GM12878 (cell line): ENCODE measurements around the gene SIGLEC12. TPM values are rescaled to one million over a fixed set of nuclear protein-coding genes. Genes with fewer than 3 reads are reported as not detected.

ENCODE experiments used
- ATAC-seq: fragments of 200-7000 bp; cut with Tn5 transposase; 3 replicates; pipeline ENCODE4 v1.9.1; 2020; ENCODE audit warnings: mild to moderate bottlenecking, moderate library complexity
- BruUV-seq: library from RNA; stranded (reverse); fragments of 400-500 nt; replicated peaks from 2 replicates; lab custom pipeline; 2021; lab: Mats Ljungman, UMichigan
- CTCF ChIA-PET: fragments of 300-600 bp; sonication (Branson Sonifier 250); formaldehyde crosslinking; extraction: SDS; loops from one replicate; lab custom pipeline; 2021; ENCODE audit warnings: inconsistent platforms; lab: Yijun Ruan, JAX
- POLR2A ChIA-PET: fragments of 350-600 bp; formaldehyde crosslinking; extraction: SDS; loops from one replicate; lab custom pipeline; 2021; ENCODE audit warnings: inconsistent platforms; lab: Charles Lee
- RAD21 ChIA-PET: fragments of 300-600 bp; sonication (Branson Sonifier 250); formaldehyde crosslinking; loops from one replicate; lab custom pipeline; 2023; ENCODE audit warnings: antibody characterized with exemption; ENCODE audit not compliant: unreplicated experiment; lab: Charles Lee
- SMC1A ChIA-PET: fragments of 300-600 bp; sonication (Branson Sonifier 250); formaldehyde crosslinking; loops from one replicate; lab custom pipeline; 2023; ENCODE audit not compliant: unreplicated experiment, uncharacterized antibody; lab: Charles Lee
- DNase-seq: peaks from one replicate; pipeline ENCODE4 v3.0.0-alpha.2; 2011; ENCODE audit warnings: low read depth, low spot score
- FAIRE-seq: peaks from 3 replicates; lab custom pipeline; 2011; peaks lifted over from hg19 to GRCh38; lab: Jason Lieb, UNC
- H2AFZ ChIP-seq: 2 replicates; pipeline ENCODE4 v1.6.0; 2011; ENCODE audit warnings: low read depth, low read length, control low read depth; ENCODE audit not compliant: control insufficient read depth
- H3K27ac ChIP-seq: 2 replicates; pipeline ENCODE4 v1.5.1; 2011; ENCODE audit warnings: control low read depth; ENCODE audit not compliant: control insufficient read depth, insufficient read depth
- H3K27me3 ChIP-seq, 2 experiments: replicated peaks in 1 of 2; 2 replicates each; pipeline versions ENCODE4 v1.6.0 to v1.6.1; 2011; ENCODE audit warnings: low read length in 1 of 2; ENCODE audit not compliant: control insufficient read depth in 2 of 2, insufficient read depth in 2 of 2
- H3K36me3 ChIP-seq, 2 experiments: 2 replicates each; pipeline ENCODE4 v1.5.1; 2011; ENCODE audit warnings: low read length in 1 of 2; ENCODE audit not compliant: control insufficient read depth in 2 of 2, insufficient read depth in 2 of 2
- H3K4me1 ChIP-seq: 2 replicates; pipeline ENCODE4 v1.6.1; 2011; ENCODE audit warnings: mild to moderate bottlenecking, low read length, moderate library complexity, mixed read lengths; ENCODE audit not compliant: control insufficient read depth, insufficient read depth
- H3K4me2 ChIP-seq: 2 replicates; pipeline ENCODE4 v1.6.0; 2011; ENCODE audit warnings: control low read depth; ENCODE audit not compliant: control insufficient read depth, insufficient read depth
- H3K4me3 ChIP-seq: fragments of 200-600 bp; sonication (generic); 2 replicates; pipeline ENCODE4 v1.5.1; 2016
- H3K79me2 ChIP-seq: 2 replicates; pipeline ENCODE4 v1.6.0; 2011; ENCODE audit warnings: low read length; ENCODE audit not compliant: control insufficient read depth, insufficient read depth
- H3K9ac ChIP-seq: 2 replicates; pipeline ENCODE4 v1.8.0; 2011; ENCODE audit warnings: low read length, control low read depth, mixed read lengths; ENCODE audit not compliant: control insufficient read depth, insufficient read depth
- H3K9me3 ChIP-seq: replicated peaks from 3 replicates; pipeline ENCODE4 v1.5.1; 2011; ENCODE audit warnings: mild to moderate bottlenecking, low read length; ENCODE audit not compliant: control insufficient read depth, insufficient read depth
- H4K20me1 ChIP-seq: 2 replicates; pipeline ENCODE4 v1.6.0; 2011; ENCODE audit not compliant: control insufficient read depth, insufficient read depth
- DPF2 ChIP-seq: fragments of 450-650 bp; IDR thresholded peaks from 2 replicates; pipeline ENCODE4 v1.6.1; 2017; ENCODE audit warnings: mild to moderate bottlenecking
- NR2F1 ChIP-seq: fragments of 450-650 bp; conservative IDR thresholded peaks from 2 replicates; pipeline ENCODE4 v1.6.1; 2017; ENCODE audit warnings: mild to moderate bottlenecking
- PAX8 ChIP-seq: fragments of 450-650 bp; IDR thresholded peaks from 2 replicates; pipeline ENCODE4 v1.6.1; 2017; ENCODE audit warnings: mild to moderate bottlenecking, moderate library complexity
- POU2F2 ChIP-seq: IDR thresholded peaks from 3 replicates; pipeline ENCODE4 v1.6.1; 2011; ENCODE audit warnings: low read depth, mild to moderate bottlenecking, low read length, borderline replicate concordance
- RAD21 ChIP-seq: IDR thresholded peaks from 2 replicates; pipeline ENCODE4 v1.6.1; 2011; ENCODE audit warnings: mild to moderate bottlenecking, low read depth, low read length, moderate library complexity; ENCODE audit not compliant: insufficient read depth
- RUNX3 ChIP-seq: IDR thresholded peaks from 2 replicates; pipeline ENCODE4 v1.6.1; 2012; ENCODE audit warnings: low read length, inconsistent platforms
- SMC3 ChIP-seq: IDR thresholded peaks from 2 replicates; pipeline ENCODE4 v1.6.1; 2011; ENCODE audit warnings: low read length, improper control_type of control experiment, borderline replicate concordance
- SRF ChIP-seq, 2 experiments: IDR thresholded peaks; 2 replicates each; pipeline ENCODE4 v1.6.1; 2011; ENCODE audit warnings: low read depth in 2 of 2, low read length in 2 of 2, mild to moderate bottlenecking in 1 of 2, moderate library complexity in 1 of 2
- YY1 ChIP-seq: IDR thresholded peaks from 2 replicates; pipeline ENCODE4 v1.6.1; 2011; ENCODE audit warnings: low read depth, mild to moderate bottlenecking, low read length
- WGBS: methylation state at CpG from one replicate; pipeline ENCODE4 v1.1.6; 2016; ENCODE audit warnings: low lambda C conversion rate; ENCODE audit not compliant: insufficient replicate concordance, insufficient coverage; ENCODE audit errors: missing lambda C conversion rate; 5-methylcytosine and 5-hydroxymethylcytosine counted together
- in situ Hi-C: fragments of 300-500 bp; cut with MboI; formaldehyde crosslinking; loops from 9 replicates; pipeline ENCODE4 v1.14.3; 2018; ENCODE audit warnings: mixed read lengths
- intact Hi-C: fragments of 100-400 bp; cut with micrococcal nuclease; formaldehyde crosslinking; loops from one replicate; pipeline ENCODE4 v1.14.2; 2022; ENCODE audit not compliant: unreplicated experiment
- polyA plus RNA-seq, 11 experiments: library from polyadenylated mRNA; depleted of rRNA in 4 of 11; unstranded in 6 of 11; stranded (reverse) in 5 of 11; fragments of >200 nt; fragmentation: Nextera tagmentation in 4 of 11; fragmentation: Illumina TruSeq in 1 of 11; extraction: Ambion mirVana in 4 of 11; extraction: Trizol in 1 of 11; gene quantifications; 1 replicate in 1 of 11; 2 replicates in 10 of 11; pipeline versions ENCODE4 v1.2.1 to v1.2.3, GENCODE V29; 2011 to 2016; ENCODE audit warnings: inconsistent platforms in 2 of 11, missing spikeins in 2 of 11, low read depth in 1 of 11
- total RNA-seq, 4 experiments: library from RNA; depleted of rRNA in 3 of 4; stranded (reverse); fragments of >200 nt in 3 of 4; fragmentation: Illumina TruSeq in 1 of 4; extraction: Trizol in 1 of 4; gene quantifications; 2 replicates each; pipeline versions ENCODE4 v1.2.1 to v1.2.3, GENCODE V29; 2013 to 2021
- TF ChIP-seq, protein P1 (sequence below), 3 experiments: IDR thresholded peaks in 2 of 3; conservative IDR thresholded peaks in 1 of 3; 2 replicates each; pipeline ENCODE4 v1.5.1; 2011; ENCODE audit warnings: low read depth in 3 of 3, low read length in 3 of 3, mild to moderate bottlenecking in 3 of 3, control low read depth in 2 of 3, moderate library complexity in 2 of 3, inconsistent platforms in 1 of 3, mixed read lengths in 1 of 3; ENCODE audit not compliant: control insufficient read depth in 2 of 3, insufficient read depth in 1 of 3; ENCODE audit errors: extremely low read depth in 1 of 3

SIGLEC12 gene
- total and polyA plus RNA-seq, 10 of the 15 experiments (the other 5 are each of a cell fraction or from before 2014, with no cell fraction given) = 0.03 to 0.18 (median 0.06) TPM; not detected in 5

DNA sequence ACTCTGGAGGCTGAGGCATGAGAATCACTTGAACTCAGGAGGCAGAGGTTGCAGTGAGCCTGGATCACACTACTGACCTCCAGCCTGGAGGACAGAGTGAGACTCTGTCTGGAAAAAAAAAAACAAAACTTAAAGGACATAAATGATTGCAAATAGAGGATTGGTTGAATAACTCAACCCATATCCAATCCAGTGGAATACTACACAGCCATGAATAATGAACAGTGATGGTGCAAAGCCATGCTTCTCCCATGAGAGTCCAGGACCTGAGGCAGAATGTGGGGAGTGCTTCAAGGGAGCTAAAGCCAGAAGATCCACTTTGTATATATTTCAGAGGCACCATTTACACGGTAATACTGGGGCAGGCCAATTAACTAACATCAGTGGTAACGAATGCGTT is 25.4 kb downstream of the SIGLEC12 start:
- in situ Hi-C loops = no loop called here
- intact Hi-C loops = no loop called here

DNA sequence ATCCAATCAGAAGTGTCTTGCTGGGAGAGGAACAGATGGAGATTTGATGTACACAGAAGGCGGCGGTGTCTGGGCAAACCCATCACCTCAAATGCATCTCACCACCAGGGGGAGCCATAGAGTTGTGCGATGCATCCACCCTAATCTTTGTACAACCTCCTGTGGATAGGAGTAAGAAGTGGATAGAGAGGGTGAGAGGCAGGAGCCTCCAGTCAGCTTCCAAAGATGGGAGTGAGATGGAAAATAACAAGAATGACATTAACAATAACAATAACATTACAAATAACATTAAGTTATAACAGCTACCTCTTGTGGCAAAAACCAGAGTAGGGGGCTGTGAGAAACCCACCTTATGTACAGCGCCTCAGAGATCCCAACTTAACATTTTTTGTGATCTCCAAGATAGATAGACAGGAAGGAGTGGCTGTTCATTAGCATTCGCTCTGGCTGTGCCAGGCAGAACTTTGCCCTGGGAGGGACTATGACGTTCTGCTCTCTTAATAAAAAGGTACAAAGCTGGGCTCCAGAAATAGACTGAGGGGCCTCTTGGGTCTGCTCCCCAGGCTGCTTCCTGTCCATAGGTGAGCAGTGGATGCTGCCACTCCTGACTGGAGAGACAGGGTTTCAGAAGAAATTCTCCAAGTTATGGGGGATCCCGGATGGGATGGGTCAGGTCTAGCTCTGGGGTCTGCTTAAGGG is 28.4 kb downstream of the SIGLEC12 start:
- 19% methylated on average over 7 of the region's 7 CpGs for WGBS
- no peaks in the 10 kb centered on the region for H3K36me3 ChIP-seq
- CTCF ChIA-PET = interaction anchor here (0.6 to 10.8 kb wide), 31 partner anchors 9 to 1349 kb away, joined by 3 to 281 read pairs (median 4); no protein-coding TSS in a partner anchor

More for the DNA sequence above, 25.4 kb downstream of the SIGLEC12 start:
- SMC1A ChIA-PET = interaction anchor here (6.4 kb wide), 1 partner anchor 184 kb away, joined by 110 read pairs; no protein-coding TSS in a partner anchor
- RAD21 ChIA-PET = interaction anchor here (5.4 kb wide), 1 partner anchor 182 kb away, joined by 133 read pairs; no protein-coding TSS in a partner anchor
- no TSS peak for BruUV-seq
- Histone ChIP-seq H3K4me2 (no peak overlapping the region), H4K20me1 (no peaks in the 10 kb centered on the region), H3K36me3 (no peaks in the 10 kb centered on the region), H3K4me3 (no peak overlapping the region), H2AFZ (no peak overlapping the region), H3K9ac (no peak overlapping the region), H3K27ac (no peak overlapping the region), H3K9me3 (no peaks in the 10 kb centered on the region; the same call in 2 of the 3 replicates), H3K4me1 (no peaks in the 10 kb centered on the region), H3K79me2 (no peaks in the 10 kb centered on the region), H3K27me3 (no peaks in the 10 kb centered on the region; a peak in 1 of 4 replicates)
- WGBS = 94% methylated on average over 3 of the region's 3 CpGs
- TF ChIP-seq DPF2 = no peak
- no peak for ATAC-seq
- no peak for FAIRE-seq
- CTCF ChIA-PET = interaction anchor here (0.5 to 10.8 kb wide), 5 partner anchors 100 to 1533 kb away, joined by 3 to 281 read pairs (median 3); no protein-coding TSS in a partner anchor
- no peak for DNase-seq
- POLR2A ChIA-PET = no interaction called here

More for the DNA sequence above, 28.4 kb downstream of the SIGLEC12 start:
- TF ChIP-seq POU2F2 = 0 out of 3 replicates have a peak, but pooled peaks have one; percentile 12
- TF ChIP-seq SRF (IDR thresholded peaks at IDR 0.05; ENCODE audit: low read depth in 2 of 2, low read length in 2 of 2) = no peak
- peak; percentile 66; the same call in 1 of the 2 replicates for TF ChIP-seq YY1
- peak; percentile 92 for TF ChIP-seq RAD21
- TF ChIP-seq NR2F1 = no peak
- TF ChIP-seq RUNX3 = peak; percentile 31; the same call in 1 of the 2 replicates
- TF ChIP-seq, protein P1, sequence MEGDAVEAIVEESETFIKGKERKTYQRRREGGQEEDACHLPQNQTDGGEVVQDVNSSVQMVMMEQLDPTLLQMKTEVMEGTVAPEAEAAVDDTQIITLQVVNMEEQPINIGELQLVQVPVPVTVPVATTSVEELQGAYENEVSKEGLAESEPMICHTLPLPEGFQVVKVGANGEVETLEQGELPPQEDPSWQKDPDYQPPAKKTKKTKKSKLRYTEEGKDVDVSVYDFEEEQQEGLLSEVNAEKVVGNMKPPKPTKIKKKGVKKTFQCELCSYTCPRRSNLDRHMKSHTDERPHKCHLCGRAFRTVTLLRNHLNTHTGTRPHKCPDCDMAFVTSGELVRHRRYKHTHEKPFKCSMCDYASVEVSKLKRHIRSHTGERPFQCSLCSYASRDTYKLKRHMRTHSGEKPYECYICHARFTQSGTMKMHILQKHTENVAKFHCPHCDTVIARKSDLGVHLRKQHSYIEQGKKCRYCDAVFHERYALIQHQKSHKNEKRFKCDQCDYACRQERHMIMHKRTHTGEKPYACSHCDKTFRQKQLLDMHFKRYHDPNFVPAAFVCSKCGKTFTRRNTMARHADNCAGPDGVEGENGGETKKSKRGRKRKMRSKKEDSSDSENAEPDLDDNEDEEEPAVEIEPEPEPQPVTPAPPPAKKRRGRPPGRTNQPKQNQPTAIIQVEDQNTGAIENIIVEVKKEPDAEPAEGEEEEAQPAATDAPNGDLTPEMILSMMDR (IDR thresholded peaks at IDR 0.05 in 2 of 3, conservative IDR thresholded peaks at IDR 0.05 in 1 of 3; ENCODE audit: control insufficient read depth in 2 of 3, extremely low read depth in 1 of 3, insufficient read depth in 1 of 3, low read depth in 3 of 3, low read length in 3 of 3) = peak; percentile 65 to 93 (median 86)
- TF ChIP-seq PAX8 = no peak
- peak; percentile 98 for TF ChIP-seq SMC3
- intact Hi-C loops (loop anchor here (1.0 to 5.0 kb wide), 2 partner anchors 39 to 184 kb away; no protein-coding TSS in a partner anchor), in situ Hi-C loops (loop anchor here (5.0 kb wide), 1 partner anchor 184 kb away; no protein-coding TSS in a partner anchor)
- Histone ChIP-seq H3K4me2 (no peak overlapping the region), H3K9ac (no peak overlapping the region), H3K79me2 (no peaks in the 10 kb centered on the region), H3K9me3 (no peaks in the 10 kb centered on the region; the same call in 2 of the 3 replicates), H3K27me3 (no peaks in the 10 kb centered on the region; a peak in 1 of 4 replicates), H3K27ac (no peak overlapping the region), H2AFZ (no peak overlapping the region), H3K4me3 (no peak overlapping the region), H3K4me1 (no peaks in the 10 kb centered on the region), H4K20me1 (no peaks in the 10 kb centered on the region; the same call in 1 of the 2 replicates)
- BruUV-seq = no TSS peak
- peak; percentile 91 for ATAC-seq
- peak; percentile 90 for FAIRE-seq
- DNase-seq = peak; percentile 15
- RAD21 ChIA-PET = interaction anchor here (1.4 to 5.4 kb wide), 5 partner anchors 12 to 305 kb away, joined by 3 to 133 read pairs (median 4); no protein-coding TSS in a partner anchor
- POLR2A ChIA-PET = no interaction called here
- SMC1A ChIA-PET = interaction anchor here (0.6 to 6.4 kb wide), 15 partner anchors 9 to 305 kb away, joined by 3 to 110 read pairs (median 4); partner anchors contain the start of gene SIGLEC10
